GM13976 (cell line): ENCODE measurements around the gene GALR1.

ENCODE experiments used
- DNase-seq: peaks from one replicate; pipeline ENCODE4 v3.0.0; 2012; ENCODE audit warnings: low spot score
- in situ Hi-C: fragments of 300-500 bp; cut with MboI; formaldehyde crosslinking; loops from one replicate; pipeline ENCODE4 v1.12.0; 2022; ENCODE audit warnings: low sequenced_read_pairs, mixed read lengths, inconsistent platforms; ENCODE audit not compliant: unreplicated experiment
- TF ChIP-seq, protein P1 (sequence below): IDR thresholded peaks from 2 replicates; pipeline ENCODE4 v1.5.1; 2012; ENCODE audit warnings: borderline replicate concordance, mild to moderate bottlenecking; ENCODE audit not compliant: insufficient read depth; ENCODE audit errors: extremely low read depth, missing control alignments, control extremely low read depth

GALR1 gene

GRCh38 chr18:77249569-77250500 lies at the start of gene GALR1:
GALR1 (plus strand) TSS chr18:77249848; CDS start chr18:77250549, 701 bp downstream.
- in situ Hi-C loops = no loop called here
- TF ChIP-seq, protein P1, sequence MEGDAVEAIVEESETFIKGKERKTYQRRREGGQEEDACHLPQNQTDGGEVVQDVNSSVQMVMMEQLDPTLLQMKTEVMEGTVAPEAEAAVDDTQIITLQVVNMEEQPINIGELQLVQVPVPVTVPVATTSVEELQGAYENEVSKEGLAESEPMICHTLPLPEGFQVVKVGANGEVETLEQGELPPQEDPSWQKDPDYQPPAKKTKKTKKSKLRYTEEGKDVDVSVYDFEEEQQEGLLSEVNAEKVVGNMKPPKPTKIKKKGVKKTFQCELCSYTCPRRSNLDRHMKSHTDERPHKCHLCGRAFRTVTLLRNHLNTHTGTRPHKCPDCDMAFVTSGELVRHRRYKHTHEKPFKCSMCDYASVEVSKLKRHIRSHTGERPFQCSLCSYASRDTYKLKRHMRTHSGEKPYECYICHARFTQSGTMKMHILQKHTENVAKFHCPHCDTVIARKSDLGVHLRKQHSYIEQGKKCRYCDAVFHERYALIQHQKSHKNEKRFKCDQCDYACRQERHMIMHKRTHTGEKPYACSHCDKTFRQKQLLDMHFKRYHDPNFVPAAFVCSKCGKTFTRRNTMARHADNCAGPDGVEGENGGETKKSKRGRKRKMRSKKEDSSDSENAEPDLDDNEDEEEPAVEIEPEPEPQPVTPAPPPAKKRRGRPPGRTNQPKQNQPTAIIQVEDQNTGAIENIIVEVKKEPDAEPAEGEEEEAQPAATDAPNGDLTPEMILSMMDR = no peak
- peak; percentile 28 for DNase-seq

DNA sequence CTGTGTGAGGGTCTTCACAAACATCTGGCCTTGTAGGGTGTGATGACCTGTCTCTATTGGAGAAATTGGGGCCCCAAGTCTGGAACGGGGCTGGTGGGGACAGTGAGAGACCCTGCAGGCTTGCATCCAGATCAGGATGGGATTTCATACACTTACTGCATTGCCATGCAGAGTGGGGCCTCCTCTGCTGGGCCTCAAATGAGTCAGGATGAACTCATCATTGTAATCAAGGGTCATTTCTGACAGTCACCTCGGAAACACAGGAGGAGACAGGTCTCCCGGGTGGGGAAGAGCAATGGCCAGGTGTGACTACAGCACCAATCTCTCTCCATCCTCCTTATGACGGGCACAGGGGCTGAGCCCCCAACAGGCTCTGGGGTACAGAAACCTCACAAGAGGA lies 48.1 kb upstream of the GALR1 start:
- TF ChIP-seq, protein P1 = no peak
- in situ Hi-C loops = no loop called here
- no peak for DNase-seq

GRCh38 chr18:77202329-77202728 lies 47.3 kb upstream of the GALR1 start:
- no peak for DNase-seq
- in situ Hi-C loops = no loop called here
- TF ChIP-seq, protein P1 = no peak

DNA sequence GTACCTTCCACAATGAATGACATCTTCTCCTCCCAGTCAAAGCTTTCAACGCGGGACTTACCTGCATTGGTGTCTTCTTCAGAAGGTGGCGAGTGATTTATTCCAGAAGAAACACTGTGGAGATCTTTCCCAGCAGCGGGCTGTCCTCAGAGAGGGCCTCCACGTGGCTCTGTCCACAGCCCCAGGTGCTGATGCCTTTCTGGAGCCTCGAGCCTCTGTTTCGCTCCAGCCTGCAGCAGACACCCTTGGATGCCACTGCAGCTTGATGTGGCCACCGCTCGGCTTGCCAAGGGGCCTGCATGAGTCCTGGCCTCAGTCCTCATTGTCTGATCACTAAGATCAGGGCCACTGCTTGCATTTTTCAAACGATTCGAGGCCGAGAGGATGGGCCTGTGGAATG lies 46.6 kb upstream of the GALR1 start:
- TF ChIP-seq, protein P1 = no peak
- DNase-seq = no peak
- in situ Hi-C loops = no loop called here

GRCh38 chr18:77203851-77204250 lies 45.8 kb upstream of the GALR1 start:
- DNase-seq = no peak
- in situ Hi-C loops = no loop called here
- TF ChIP-seq, protein P1 = no peak

GRCh38 chr18:77205769-77206168 lies 43.9 kb upstream of the GALR1 start:
- no peak for DNase-seq
- TF ChIP-seq, protein P1 = no peak
- in situ Hi-C loops = no loop called here
